OCI-LY7 (cell line): ENCODE measurements around the gene KATNAL1. TPM values are rescaled to one million over a fixed set of nuclear protein-coding genes. Genes with fewer than 3 reads are reported as not detected.

Experiments
- BruUV-seq: library from RNA; stranded (reverse); fragments of 400-500 nt; replicated peaks from 2 replicates; lab custom pipeline; 2021; lab: Mats Ljungman, UMichigan
- CTCF ChIA-PET: fragments of 300-600 bp; sonication (Branson Sonifier 250); formaldehyde crosslinking; loops from one replicate; lab custom pipeline; 2022; ENCODE audit warnings: antibody characterized with exemption; ENCODE audit not compliant: unreplicated experiment; lab: Charles Lee
- POLR2A ChIA-PET: fragments of 300-600 bp; sonication (Branson Sonifier 250); formaldehyde crosslinking; loops from one replicate; lab custom pipeline; 2022; ENCODE audit warnings: antibody characterized with exemption; lab: Charles Lee
- DNase-seq: peaks from one replicate; pipeline ENCODE4 v3.0.0-alpha.2; 2015; ENCODE audit warnings: low spot score
- H2AFZ ChIP-seq: fragments of 200-600 bp; sonication (generic), shearing (Covaris generic); 2 replicates; pipeline ENCODE4 v1.6.1; 2014; ENCODE audit warnings: mild to moderate bottlenecking, antibody characterized with exemption, low read length, moderate library complexity
- H3K27ac ChIP-seq: fragments of 200-600 bp; sonication (generic); 2 replicates; pipeline ENCODE4 v1.5.1; 2014; ENCODE audit warnings: mixed run types, low read depth, mild to moderate bottlenecking, moderate library complexity, low read length, inconsistent platforms; ENCODE audit not compliant: poor library complexity, severe bottlenecking
- H3K36me3 ChIP-seq: fragments of 200-600 bp; sonication (generic); 2 replicates; pipeline ENCODE4 v1.6.1; 2014; ENCODE audit warnings: mild to moderate bottlenecking, antibody characterized with exemption, low read length, moderate library complexity, mixed read lengths; ENCODE audit not compliant: insufficient read depth
- H3K4me1 ChIP-seq: fragments of 200-600 bp; sonication (generic); 2 replicates; pipeline ENCODE4 v1.5.1; 2014; ENCODE audit warnings: mild to moderate bottlenecking, low read length; ENCODE audit not compliant: insufficient read depth, poor library complexity, severe bottlenecking
- H3K4me2 ChIP-seq: fragments of 200-600 bp; sonication (generic); 2 replicates; pipeline ENCODE4 v1.6.1; 2014; ENCODE audit warnings: mild to moderate bottlenecking, low read length
- H3K4me3 ChIP-seq: fragments of 200-600 bp; sonication (generic); 2 replicates; pipeline ENCODE4 v1.5.1; 2014; ENCODE audit warnings: mild to moderate bottlenecking, low read depth, low read length; ENCODE audit not compliant: poor library complexity, severe bottlenecking
- H3K79me2 ChIP-seq: fragments of 200-600 bp; sonication (generic); 2 replicates; pipeline ENCODE4 v1.6.1; 2016; ENCODE audit warnings: low read depth, mild to moderate bottlenecking, low read length, moderate library complexity, mixed read lengths; ENCODE audit not compliant: insufficient read depth
- H3K9me2 ChIP-seq: fragments of 200-600 bp; sonication (generic); 2 replicates; pipeline ENCODE4 v1.6.1; 2016; ENCODE audit warnings: mild to moderate bottlenecking, low read length, mixed read lengths; ENCODE audit not compliant: insufficient read depth
- H3K9me3 ChIP-seq: fragments of 200-600 bp; sonication (generic); 2 replicates; pipeline ENCODE4 v1.6.1; 2014; ENCODE audit warnings: mild to moderate bottlenecking, mixed run types, low read length, mixed read lengths
- H4K20me1 ChIP-seq: fragments of 200-600 bp; sonication (generic); 2 replicates; pipeline ENCODE4 v1.6.1; 2014; ENCODE audit warnings: mild to moderate bottlenecking, antibody characterized with exemption, low read length, moderate library complexity, mixed read lengths; ENCODE audit not compliant: insufficient read depth
- EZH2phosphoT487 ChIP-seq: fragments of 200-600 bp; sonication (generic); IDR thresholded peaks from 2 replicates; pipeline ENCODE4 v1.6.1; 2018; ENCODE audit warnings: low read depth, borderline replicate concordance, mild to moderate bottlenecking, mixed run types, antibody characterized with exemption, low read length, moderate library complexity, mixed read lengths
- intact Hi-C: fragments of 100-400 bp; cut with micrococcal nuclease; formaldehyde crosslinking; loops from one replicate; pipeline ENCODE4 v1.10.0; 2022; ENCODE audit not compliant: unreplicated experiment
- total RNA-seq, 2 experiments: library from RNA; depleted of rRNA in 1 of 2; stranded (reverse); fragments of >200 nt in 1 of 2; shearing (Covaris generic) in 1 of 2; gene quantifications; 2 replicates each; pipeline ENCODE4 v1.2.3, GENCODE V29; 2014 to 2022
- TF ChIP-seq, protein P1 (sequence below): fragments of 200-600 bp; sonication (generic); conservative IDR thresholded peaks from 2 replicates; pipeline ENCODE4 v1.5.1; 2014; ENCODE audit warnings: mild to moderate bottlenecking, antibody characterized with exemption, low read length, moderate library complexity, mixed read lengths

KATNAL1 gene
- total RNA-seq, 2 experiments from 2014 or later = 13.9 to 34.5 TPM

DNA sequence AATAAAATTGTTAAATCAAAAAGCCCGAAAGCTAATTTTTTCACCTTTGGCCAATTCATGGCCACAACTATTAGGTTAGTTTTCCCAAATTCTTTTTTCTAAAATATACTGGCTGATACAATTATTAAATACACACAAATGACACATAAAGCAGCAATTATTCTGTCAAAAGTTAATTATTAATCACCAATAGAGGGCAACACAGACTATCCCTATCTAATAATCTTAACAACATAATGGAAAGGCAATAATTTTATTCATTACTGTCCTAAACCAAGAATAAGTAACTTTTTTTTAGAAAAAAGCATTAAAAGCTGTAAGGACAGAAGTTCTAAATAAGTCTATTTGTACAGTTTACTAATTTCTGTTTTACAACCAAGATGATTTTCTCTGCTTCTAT, 51.7 kb downstream of the KATNAL1 start:
- peak overlapping the region; percentile 74; the same call in 1 of the 2 replicates for H3K4me2 ChIP-seq
- no peak for DNase-seq
- no peak overlapping the region for H2AFZ ChIP-seq
- no peak overlapping the region for H3K4me3 ChIP-seq
- intact Hi-C loops = loop anchor here (1.0 to 5.0 kb wide), 4 partner anchors 49 to 206 kb away; no protein-coding TSS in a partner anchor
- no peaks in the 10 kb centered on the region for H3K9me3 ChIP-seq
- peaks cover 47% of the 10 kb centered on the region for H3K36me3 ChIP-seq
- no peak overlapping the region for H3K27ac ChIP-seq
- POLR2A ChIA-PET = interaction anchor here (1.0 kb wide), 1 partner anchor 12 kb away, joined by 4 read pairs; no protein-coding TSS in a partner anchor
- TF ChIP-seq, protein P1, sequence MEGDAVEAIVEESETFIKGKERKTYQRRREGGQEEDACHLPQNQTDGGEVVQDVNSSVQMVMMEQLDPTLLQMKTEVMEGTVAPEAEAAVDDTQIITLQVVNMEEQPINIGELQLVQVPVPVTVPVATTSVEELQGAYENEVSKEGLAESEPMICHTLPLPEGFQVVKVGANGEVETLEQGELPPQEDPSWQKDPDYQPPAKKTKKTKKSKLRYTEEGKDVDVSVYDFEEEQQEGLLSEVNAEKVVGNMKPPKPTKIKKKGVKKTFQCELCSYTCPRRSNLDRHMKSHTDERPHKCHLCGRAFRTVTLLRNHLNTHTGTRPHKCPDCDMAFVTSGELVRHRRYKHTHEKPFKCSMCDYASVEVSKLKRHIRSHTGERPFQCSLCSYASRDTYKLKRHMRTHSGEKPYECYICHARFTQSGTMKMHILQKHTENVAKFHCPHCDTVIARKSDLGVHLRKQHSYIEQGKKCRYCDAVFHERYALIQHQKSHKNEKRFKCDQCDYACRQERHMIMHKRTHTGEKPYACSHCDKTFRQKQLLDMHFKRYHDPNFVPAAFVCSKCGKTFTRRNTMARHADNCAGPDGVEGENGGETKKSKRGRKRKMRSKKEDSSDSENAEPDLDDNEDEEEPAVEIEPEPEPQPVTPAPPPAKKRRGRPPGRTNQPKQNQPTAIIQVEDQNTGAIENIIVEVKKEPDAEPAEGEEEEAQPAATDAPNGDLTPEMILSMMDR = peak; percentile 73
- no peak for TF ChIP-seq EZH2phosphoT487
- H3K9me2 ChIP-seq = no peaks in the 10 kb centered on the region
- peaks cover 43% of the 10 kb centered on the region for H3K79me2 ChIP-seq
- H4K20me1 ChIP-seq = no peaks in the 10 kb centered on the region
- CTCF ChIA-PET = no interaction called here
- peaks cover 28% of the 10 kb centered on the region for H3K4me1 ChIP-seq
- no TSS peak for BruUV-seq

DNA sequence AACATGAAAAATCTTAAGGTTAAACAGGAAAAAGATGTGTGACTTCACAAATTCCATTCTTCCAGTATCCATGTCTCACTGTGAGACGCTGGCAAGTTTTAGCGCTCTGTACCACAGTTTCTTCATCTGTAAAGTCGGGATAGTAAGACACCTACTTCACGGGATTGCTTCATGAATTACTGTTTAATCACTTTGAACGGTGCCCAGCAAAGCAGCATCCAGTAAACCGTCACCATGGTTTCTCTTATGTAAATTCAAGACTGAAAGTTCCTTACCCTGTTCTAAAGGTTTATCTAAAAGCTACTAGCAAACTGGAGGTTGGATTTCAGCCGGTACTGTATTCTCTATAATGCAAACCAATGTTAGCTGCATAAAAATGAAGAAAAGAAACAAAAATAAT, 53.5 kb downstream of the KATNAL1 start:
- no peak for DNase-seq
- no peaks in the 10 kb centered on the region for H3K9me2 ChIP-seq
- no peak overlapping the region for H3K27ac ChIP-seq
- H3K4me2 ChIP-seq = no peak overlapping the region
- no TSS peak for BruUV-seq
- peaks cover 38% of the 10 kb centered on the region for H3K79me2 ChIP-seq
- intact Hi-C loops = no loop called here
- peaks cover 63% of the 10 kb centered on the region for H3K36me3 ChIP-seq
- ChIA-PET CTCF (no interaction called here), POLR2A (interaction anchor here (0.7 to 2.7 kb wide), 3 partner anchors 9 to 95 kb away, joined by 5 to 11 read pairs (median 7); no protein-coding TSS in a partner anchor)
- no peaks in the 10 kb centered on the region for H4K20me1 ChIP-seq
- H2AFZ ChIP-seq = no peak overlapping the region
- no peak overlapping the region for H3K4me3 ChIP-seq
- H3K4me1 ChIP-seq = peaks cover 28% of the 10 kb centered on the region
- TF ChIP-seq, protein P1 = no peak
- peaks cover 6% of the 10 kb centered on the region; the same call in 1 of the 2 replicates for H3K9me3 ChIP-seq

DNA sequence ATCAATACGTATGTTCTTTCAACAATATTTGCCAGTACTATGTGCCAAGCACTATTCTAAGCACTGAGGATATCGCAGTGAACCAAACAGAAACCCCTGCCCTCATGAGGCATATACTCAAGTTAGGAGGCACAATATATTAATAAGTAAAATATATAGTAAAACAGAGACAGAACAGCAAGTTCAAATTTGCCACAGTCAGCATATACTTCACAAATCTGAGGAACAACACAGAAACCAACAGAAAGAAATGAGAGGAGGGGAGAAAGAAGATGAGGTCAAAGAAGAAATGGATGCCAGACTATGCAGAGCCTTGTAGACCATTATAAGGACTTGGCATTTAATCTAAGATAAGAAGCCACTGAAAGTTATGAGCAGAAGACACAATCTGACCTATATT, 59.9 kb downstream of the KATNAL1 start:
- DNase-seq = no peak
- intact Hi-C loops = no loop called here
- Histone ChIP-seq H3K36me3 (peaks cover 59% of the 10 kb centered on the region), H3K4me2 (no peak overlapping the region), H3K4me1 (no peaks in the 10 kb centered on the region), H4K20me1 (no peaks in the 10 kb centered on the region), H3K4me3 (no peak overlapping the region), H2AFZ (no peak overlapping the region), H3K27ac (no peak overlapping the region), H3K9me3 (peaks cover 13% of the 10 kb centered on the region; the same call in 1 of the 2 replicates), H3K79me2 (no peaks in the 10 kb centered on the region; the same call in 1 of the 2 replicates), H3K9me2 (no peaks in the 10 kb centered on the region)
- no TSS peak for BruUV-seq
- TF ChIP-seq, protein P1 = no peak
- no peak for TF ChIP-seq EZH2phosphoT487
- ChIA-PET CTCF (no interaction called here), POLR2A (interaction anchor here (1.0 kb wide), 1 partner anchor 29 kb away, joined by 3 read pairs; no protein-coding TSS in a partner anchor)
